GM10248 (cell line): ENCODE data around the gene ACVR1B.

Experiments used
- CTCF ChIA-PET: fragments of 300-600 bp; sonication (Branson Sonifier 250); formaldehyde crosslinking; extraction: SDS; loops from one replicate; lab custom pipeline; 2021; ENCODE audit warnings: antibody characterized with exemption; lab: Yijun Ruan, JAX
- POLR2A ChIA-PET: fragments of 350-650 bp; sonication (Branson Sonifier 250); formaldehyde crosslinking; extraction: SDS; loops from one replicate; lab custom pipeline; 2020; ENCODE audit warnings: antibody characterized with exemption; lab: Yijun Ruan, JAX
- DNase-seq: peaks from one replicate; pipeline ENCODE4 v3.0.0; 2012; ENCODE audit errors: extremely low spot score
- CTCF ChIP-seq: IDR thresholded peaks from 2 replicates; pipeline ENCODE4 v1.5.1; 2012; ENCODE audit warnings: mild to moderate bottlenecking, low read depth; ENCODE audit errors: extremely low read depth, missing control alignments, control extremely low read depth

The ACVR1B gene

GRCh38 chr12:51932218-51933076, 19.1 kb upstream of the ACVR1B start:
- ChIA-PET CTCF (no interaction called here), POLR2A (no interaction called here)
- no peak for DNase-seq
- no peak for TF ChIP-seq CTCF

- POLR2A ChIA-PET: no interaction called here
- no peak for DNase-seq
- no peak for TF ChIP-seq CTCF
- CTCF ChIA-PET: interaction anchor here (1.2 to 5.0 kb wide), 2 partner anchors 12 to 16 kb away, joined by 3 to 20 read pairs; no protein-coding TSS in a partner anchor
Observed at GRCh38 chr12:51934080-51934479, 17.4 kb upstream of the ACVR1B start.

GRCh38 chr12:51937926-51938325, 13.6 kb upstream of the ACVR1B start:
- no peak for DNase-seq
- POLR2A ChIA-PET: no interaction called here
- CTCF ChIA-PET: interaction anchor here (1.2 to 5.0 kb wide), 3 partner anchors 11 to 16 kb away, joined by 3 to 20 read pairs (median 3); no protein-coding TSS in a partner anchor
- TF ChIP-seq CTCF: no peak

DNA sequence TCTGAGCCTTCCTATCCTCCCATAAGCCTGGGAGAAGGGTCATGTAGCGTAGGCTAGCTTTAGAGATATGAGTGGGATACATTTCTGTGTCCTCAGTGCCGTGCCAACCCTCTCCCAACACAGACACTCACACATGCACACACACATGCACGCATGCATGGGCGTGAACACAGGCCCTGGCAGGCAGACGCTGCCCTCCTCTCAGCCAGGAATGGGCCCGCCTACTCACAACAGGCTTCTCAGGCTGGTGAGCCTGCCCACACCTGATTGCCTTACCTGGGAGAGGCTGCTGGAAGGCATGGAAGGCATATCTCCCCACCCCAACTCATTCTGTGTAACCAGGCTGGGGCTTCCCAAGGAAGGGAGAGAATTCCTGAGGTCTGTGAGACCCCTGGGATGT, 12.8 kb upstream of the ACVR1B start:
- TF ChIP-seq CTCF: no peak
- CTCF ChIA-PET: interaction anchor here (1.6 to 5.0 kb wide), 2 partner anchors 10 to 16 kb away, joined by 3 to 20 read pairs; no protein-coding TSS in a partner anchor
- no peak for DNase-seq
- POLR2A ChIA-PET: no interaction called here

- no peak for TF ChIP-seq CTCF
- no peak for DNase-seq
- ChIA-PET POLR2A (no interaction called here), CTCF (no interaction called here)
Observed at GRCh38 chr12:51941011-51941581, 10.4 kb upstream of the ACVR1B start.

DNA sequence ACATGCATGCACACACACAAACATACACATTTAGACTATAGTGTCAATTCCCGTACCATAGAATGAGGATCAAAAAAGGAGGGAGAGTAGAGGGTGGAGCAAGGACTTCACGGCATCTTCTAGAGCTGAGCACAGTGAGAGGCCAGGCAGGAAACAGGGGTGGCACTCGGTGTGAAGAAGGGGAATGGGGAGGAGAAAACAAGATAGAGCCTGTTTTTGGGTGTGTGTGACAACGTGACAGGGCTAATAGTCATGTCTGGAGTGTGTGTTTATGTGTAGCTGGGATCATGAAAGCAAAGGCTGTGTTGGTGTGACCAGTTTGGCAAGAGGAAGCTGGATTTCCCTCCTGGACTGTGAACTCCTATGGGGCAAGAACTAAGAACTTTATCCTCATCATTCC, 9.9 kb upstream of the ACVR1B start:
- ChIA-PET CTCF (no interaction called here), POLR2A (no interaction called here)
- DNase-seq: no peak
- no peak for TF ChIP-seq CTCF
